Left colon (tissue), 2 donors: ENCODE data around the gene EXOC2. TPM values are rescaled to one million over a fixed set of nuclear protein-coding genes. Genes with fewer than 3 reads are reported as not detected.
A peak's percentile ranks its signal among the peaks of the same experiment; 100 is the strongest.

ENCODE experiments used
- ATAC-seq: fragments of 200-7000 bp; cut with Tn5 transposase; one replicate; pipeline ENCODE4 v1.9.1; 2020; ENCODE audit warnings: mild to moderate bottlenecking, moderate library complexity
- DNase-seq, 2 donors: peaks; one replicate each; pipeline ENCODE4 v3.0.0-alpha.2; 2020
- intact Hi-C, 2 donors: fragments of 100-400 bp; cut with DNase I in 1 of 2; cut with micrococcal nuclease in 1 of 2; formaldehyde crosslinking; loops; one replicate each; pipeline versions ENCODE4 v1.11.2 to v1.14.0; 2022; cut with DNase I, micrococcal nuclease
- total RNA-seq, 2 donors: library from RNA; stranded (reverse); fragmentation: NEBNext Ultra II Directional; extraction: Animal tissue kit (Norgen Biotek cat#: 25700); gene quantifications; one replicate each; pipeline ENCODE4 v1.2.1, GENCODE V29; 2021
- donor health status: DM: no; HTN: no; CAD: no.
- donor health status: DM: yes; HTN: yes; CAD: no.

The EXOC2 gene
- total RNA-seq, 2 donors from 2014 or later, result 13.9 to 17.6 TPM

DNA sequence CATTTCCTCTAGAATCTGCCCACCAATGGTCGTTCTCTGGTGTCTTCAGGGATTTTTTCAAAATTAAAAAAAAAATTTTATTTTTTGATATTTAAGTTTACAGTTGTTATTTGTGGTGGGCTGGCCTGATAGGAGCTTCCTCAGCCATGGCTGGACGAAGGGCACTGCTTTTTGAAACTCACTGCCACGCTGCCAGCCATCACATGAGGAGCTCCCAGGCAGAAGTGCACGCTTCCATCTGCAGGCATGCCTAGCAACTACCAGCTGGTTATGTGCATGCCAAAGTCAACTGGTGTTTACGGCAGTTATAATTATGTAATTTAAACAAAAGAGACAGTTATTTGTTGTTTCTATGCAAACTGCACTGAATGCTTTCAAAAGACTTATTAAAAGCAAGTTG is 196.3 kb downstream of the EXOC2 start:
- ATAC-seq (no peak), DNase-seq (no peak)
- intact Hi-C loops, result no loop called here

DNA sequence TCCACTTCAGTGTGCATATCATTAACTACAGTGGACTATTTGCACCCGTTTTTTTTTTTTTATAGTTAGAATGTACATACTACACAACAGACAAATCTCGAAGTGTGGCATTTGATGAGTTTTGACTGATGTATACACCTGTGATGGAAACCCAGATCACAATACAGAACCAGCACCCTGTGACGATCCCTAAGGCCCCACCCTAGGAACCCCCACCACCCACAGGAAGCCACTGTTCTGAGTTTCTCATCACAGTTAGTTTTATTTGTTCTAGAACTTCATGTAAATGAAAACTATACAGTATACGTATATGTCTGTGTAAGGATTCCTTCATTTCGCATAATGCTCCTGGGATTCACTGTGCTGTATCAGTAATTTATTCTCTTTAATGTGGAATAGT is 198.5 kb downstream of the EXOC2 start:
- no peak for DNase-seq
- ATAC-seq, result no peak
- intact Hi-C loops, result no loop called here

DNA sequence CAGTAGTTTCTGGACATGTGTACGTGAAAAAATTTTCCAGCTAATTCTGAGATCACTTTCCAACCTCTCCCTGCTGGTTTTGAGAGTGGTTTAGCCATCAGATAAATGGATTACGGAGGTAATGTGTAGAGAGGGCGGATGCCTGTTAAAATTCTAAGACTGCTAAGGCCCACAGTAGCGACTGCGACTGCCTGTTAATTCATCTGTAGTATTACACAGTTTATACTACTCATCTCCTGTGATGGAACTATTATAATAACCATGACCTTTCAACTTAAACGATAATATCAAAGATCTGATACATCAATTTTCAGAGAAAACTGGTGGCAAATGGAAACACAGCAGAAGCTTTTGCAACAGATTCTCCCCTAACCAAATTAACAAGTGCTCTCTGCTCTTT is 199.1 kb downstream of the EXOC2 start:
- intact Hi-C loops, result no loop called here
- DNase-seq (no peak), ATAC-seq (no peak)

DNA sequence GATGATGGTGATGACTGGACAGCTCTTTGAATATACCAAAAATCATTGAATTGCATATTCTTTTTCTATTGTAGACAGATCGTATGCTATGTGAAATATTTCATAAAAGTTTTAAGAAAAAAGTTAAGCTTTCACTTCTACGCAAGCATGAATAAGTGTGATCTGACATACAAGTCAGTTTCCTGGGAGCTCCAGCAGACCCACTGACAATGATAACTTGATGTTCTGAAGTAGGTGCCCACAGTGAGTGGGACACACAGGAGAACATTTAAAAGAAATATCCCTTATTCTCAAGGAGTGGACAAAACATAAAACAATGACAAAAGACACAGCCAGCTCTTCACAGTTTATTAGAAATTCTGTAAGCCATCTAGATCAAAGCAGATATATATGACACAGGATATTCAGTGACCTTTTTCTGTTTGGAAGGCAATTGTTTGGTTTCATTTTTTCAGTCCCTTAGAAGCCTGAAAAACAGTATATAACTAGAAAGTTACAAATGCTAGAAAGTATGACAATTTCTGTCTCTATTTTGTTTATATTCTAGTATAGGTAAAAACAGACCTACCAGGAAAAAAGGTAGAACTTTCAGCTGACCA is 200.0 kb downstream of the EXOC2 start:
- DNase-seq (no peak), ATAC-seq (no peak)
- intact Hi-C loops, result no loop called here

DNA sequence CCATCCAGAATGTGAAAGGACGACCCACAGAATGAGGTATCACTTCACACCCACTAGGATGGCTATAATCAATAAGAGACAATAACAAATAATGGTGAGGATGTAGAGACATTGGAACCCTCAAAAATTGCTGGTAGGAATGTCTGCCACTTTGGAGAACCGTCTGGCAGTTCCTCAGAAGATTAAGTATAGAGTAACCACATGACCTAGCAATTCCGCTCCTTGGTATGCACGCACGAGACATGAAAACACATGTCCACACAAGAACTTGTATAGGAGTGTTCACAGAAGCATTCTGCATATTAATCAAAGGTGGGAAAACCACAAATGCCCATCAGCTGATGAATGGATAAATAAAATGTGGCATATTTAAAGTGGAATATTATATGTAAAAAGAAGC is 200.8 kb downstream of the EXOC2 start:
- no peak for ATAC-seq
- DNase-seq, result no peak
- intact Hi-C loops, result no loop called here

DNA sequence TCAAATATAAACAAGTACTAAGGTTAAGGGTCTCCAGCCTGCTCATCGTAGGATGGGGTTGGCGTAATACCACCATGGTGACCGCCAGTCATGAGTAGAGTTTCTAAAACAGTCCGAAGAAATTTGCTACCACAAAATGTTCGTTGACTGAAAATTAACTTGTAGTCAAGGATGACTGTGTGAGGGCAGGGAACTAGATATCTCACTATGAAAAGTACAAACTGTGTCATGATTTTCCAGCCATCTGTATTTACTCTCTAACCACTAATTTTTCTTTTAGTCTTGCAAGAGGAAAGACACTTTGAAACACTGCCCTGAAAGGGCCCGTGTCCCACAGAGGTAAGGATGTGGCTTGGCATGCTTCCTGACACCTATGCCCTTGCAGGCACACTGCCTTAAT is 201.7 kb downstream of the EXOC2 start:
- no peak for DNase-seq
- intact Hi-C loops, result no loop called here
- no peak for ATAC-seq

DNA sequence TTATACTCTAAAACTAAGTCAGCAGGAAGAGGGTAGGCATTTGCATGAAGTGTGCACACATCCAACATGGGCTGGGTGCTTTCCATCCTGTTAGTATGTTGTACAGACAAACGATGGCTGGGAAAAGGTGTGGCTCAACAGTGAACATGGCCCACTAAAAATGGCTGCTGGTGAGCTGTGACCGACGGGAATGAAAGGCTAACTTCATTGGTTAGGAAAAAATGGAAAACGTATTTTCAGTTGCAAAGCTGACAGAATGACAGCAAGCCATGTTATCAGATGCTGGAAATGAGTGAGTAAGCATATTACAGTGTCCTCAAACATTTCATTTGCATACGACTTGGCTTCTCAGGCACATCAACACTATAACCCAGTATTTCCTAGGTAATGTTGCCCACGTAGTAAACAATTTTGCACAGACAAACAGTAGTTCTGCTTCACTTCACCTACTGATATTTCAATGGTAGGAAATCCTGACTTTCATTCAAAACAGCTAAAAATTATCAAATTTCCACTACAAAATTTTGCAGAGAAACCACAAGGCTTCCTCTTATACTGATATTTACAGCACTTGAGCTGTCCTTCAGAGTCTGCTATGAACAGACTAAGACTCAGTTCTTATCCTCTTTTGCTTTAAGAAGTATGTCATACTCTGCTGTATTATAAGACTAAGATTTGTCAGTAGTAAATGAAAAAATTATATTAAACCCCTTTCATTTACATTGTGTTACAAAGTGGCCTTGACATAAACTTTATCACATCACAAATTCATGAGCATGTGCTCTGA is 202.5 kb downstream of the EXOC2 start:
- intact Hi-C loops, result no loop called here
- DNase-seq, result no peak
- no peak for ATAC-seq

DNA sequence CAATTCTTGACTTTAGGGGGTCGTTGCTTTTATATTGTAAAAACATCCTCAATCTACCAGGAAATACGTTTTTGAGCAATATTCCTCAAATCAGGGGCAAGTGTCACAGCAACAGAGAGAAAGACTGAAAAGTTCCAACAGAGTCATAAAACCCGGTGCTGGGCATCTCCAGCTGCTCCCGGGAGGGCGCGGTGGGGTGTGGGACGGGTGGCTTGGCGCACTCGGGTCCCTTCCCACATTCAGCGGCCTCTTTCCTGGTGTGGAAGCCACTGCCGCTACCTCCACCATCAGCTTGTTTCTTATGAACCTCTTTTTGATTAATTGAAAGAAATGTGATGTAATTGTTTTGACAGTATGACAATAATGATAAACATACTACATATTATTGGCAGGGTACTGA is 203.2 kb downstream of the EXOC2 start:
- intact Hi-C loops, result no loop called here
- ATAC-seq (no peak), DNase-seq (no peak)

DNA sequence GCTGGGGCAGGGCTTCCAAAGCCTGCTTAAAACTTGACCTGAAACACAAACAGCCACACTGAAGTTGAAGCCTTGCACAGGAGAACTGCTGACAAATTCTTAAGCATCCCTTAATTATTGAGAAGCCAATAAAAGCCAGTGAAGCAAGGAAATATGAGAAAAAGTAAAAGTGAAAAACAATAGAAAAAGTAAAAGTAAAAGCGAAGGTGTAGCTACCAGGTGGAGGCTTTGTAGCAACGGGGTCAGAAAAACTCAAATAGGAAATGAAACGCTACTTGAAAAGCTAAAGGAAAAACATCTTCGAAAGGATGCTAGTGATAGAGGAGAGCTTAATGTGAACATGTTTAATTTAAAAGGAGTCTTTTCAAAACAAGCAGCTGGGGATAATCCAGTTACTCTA is 203.9 kb downstream of the EXOC2 start:
- no peak for DNase-seq
- ATAC-seq, result no peak
- intact Hi-C loops, result no loop called here

DNA sequence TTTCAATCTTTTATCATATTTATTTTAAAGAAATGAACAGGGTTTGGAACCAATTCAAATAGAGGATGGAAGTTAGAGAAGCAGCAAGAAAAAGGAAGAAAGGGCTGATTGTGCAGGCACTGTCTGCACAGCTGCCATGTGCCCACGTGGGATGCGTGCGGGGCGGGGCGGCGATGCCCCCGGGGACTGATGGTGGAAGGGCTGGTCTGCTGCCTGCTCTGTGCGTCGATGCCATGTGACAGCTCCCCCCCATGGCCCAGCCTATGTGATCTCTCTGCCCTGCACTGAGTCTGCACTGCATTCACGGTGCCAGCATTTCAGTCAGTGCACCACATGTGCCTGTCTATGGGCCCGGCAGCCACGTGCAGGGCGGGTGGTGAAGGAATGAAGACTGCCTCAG is 205.0 kb downstream of the EXOC2 start:
- intact Hi-C loops, result no loop called here

DNA sequence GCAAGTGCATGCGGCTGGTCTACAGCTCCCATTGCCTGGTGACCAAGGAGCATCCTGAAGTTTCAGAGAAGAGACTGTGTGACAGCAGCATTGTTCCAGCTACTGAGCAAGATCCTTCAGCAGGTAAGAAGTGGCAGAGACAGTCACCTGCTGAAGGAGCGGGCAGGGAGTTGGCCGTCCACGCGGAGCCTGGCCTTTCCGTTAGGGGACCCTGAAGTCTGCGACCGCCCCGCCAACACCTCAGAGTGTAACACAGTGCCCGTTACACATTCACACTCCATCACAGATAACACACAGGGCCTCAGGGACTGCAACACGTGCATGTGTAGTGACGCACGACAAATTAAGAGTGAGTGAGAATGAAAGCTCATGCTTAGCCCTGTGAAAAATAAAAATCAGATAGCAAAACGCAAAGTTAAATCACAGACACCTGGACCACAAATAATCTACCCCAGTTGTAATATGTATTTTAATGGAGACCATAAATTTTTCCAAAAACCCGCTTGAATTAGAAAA is 207.2 kb downstream of the EXOC2 start:
- ATAC-seq (no peak), DNase-seq (no peak)
- intact Hi-C loops, result no loop called here

More for the DNA sequence above, 205.0 kb downstream of the EXOC2 start:
- no peak for ATAC-seq
- DNase-seq, result peak in 1 of 2 donors; percentile 48

DNA sequence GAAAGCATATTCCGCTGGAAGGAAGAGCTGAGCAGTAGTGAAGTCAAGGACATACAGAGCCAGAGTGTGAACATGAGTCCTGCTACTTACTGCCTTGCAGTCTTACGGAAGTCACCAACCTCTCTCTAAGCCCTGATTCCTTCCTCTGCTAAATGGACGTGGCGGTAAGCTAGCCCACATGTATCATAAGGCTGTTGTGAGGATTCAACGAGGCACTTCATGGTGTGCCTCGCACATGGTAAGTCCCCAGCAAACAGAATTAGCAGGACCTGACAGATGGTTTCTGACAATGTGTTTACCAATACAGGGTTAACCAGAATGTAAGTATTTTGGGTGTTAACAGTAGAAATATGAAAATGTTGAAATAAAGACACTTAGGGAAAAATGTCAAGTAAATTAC is 208.2 kb downstream of the EXOC2 start:
- ATAC-seq, result no peak
- no peak for DNase-seq
- intact Hi-C loops, result no loop called here

DNA sequence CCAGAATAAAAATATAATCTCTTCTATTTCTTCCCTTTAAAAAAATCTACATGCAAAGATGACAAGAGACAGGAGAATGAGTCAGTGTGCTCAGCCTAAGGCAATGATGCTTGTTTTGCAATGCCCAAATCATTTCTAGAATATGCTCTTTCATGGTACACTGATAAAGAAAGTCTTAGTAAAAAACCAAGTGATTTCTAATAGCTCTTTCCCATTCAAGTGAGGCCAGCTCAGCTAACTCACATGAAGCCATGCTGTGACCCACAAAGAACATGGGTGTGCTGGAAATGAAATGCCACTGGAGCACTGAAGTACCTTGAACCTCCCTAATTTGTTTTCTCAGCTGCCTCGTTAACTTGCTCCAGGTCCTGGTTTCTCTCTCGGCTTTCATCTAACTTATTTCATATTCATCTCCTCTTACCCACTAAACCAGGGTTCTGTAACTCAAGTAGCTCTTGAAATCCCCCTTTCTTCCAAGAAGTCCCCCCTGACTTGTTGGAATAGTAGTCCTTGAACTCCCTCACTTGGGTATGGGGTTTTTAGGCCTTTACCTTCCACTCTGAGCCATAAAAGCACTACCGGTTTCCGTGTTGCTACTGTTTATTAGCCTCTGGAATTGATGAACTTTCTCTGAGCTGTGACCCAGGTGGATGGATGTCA is 208.7 kb downstream of the EXOC2 start:
- intact Hi-C loops, result no loop called here
- DNase-seq, result no peak
- ATAC-seq, result no peak

DNA sequence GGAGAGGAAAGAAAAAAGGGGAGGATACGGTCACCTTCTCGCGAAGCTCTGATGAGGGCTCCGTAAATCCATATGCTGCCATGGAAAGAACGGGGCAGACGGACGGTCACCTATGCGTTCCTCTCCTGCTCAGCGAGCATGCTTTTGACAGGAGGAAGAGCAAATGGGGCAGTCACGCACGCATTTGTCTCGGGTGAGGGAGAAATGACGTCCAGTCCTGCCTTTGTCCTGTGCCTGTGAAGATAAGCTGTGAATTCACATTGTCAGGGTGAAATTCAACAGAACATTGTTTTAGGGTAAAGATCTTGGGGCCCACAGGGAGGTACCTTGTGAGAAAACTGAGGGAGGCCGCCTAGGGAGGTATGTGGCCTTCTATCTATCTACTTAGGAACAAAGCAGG is 217.6 kb downstream of the EXOC2 start:
- ATAC-seq (no peak), DNase-seq (no peak)
- intact Hi-C loops, result no loop called here

DNA sequence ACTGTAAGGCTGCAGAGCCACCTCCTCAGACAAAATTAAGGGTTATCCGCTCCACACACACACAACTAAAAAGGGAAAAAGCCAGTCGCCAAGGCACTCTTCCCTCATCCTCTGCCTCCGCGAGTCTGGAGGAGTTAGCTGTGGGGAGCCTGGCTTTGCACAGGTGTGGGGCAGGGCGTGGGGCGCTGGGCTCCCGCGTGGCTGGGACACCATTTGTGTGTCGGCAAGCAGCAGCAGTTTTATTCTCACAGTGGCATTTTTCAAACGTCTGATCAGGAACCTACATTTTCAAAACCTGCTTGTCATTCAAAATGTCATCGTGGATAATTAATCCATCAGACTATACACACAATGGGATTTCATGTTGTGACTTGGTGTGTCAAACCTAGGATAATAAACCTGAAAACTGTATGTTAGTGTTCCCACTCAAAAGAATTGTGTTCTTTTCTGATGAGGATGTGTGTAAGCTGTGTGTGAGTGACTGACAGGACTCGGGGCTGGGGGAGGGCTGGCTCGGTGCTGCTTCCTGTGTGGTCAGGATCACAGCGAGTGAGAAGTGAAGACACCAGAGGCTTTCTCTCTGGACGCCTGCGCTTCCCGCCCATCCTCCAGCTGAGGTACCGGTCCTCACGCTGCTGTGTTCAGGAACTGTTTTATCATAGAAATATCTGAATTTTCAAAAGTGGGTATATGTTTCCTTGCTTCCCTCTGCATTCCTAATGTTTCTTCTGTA is 218.3 kb downstream of the EXOC2 start:
- DNase-seq (peak; percentile 35 to 58), ATAC-seq (peak; percentile 52)
- intact Hi-C loops, result no loop called here

DNA sequence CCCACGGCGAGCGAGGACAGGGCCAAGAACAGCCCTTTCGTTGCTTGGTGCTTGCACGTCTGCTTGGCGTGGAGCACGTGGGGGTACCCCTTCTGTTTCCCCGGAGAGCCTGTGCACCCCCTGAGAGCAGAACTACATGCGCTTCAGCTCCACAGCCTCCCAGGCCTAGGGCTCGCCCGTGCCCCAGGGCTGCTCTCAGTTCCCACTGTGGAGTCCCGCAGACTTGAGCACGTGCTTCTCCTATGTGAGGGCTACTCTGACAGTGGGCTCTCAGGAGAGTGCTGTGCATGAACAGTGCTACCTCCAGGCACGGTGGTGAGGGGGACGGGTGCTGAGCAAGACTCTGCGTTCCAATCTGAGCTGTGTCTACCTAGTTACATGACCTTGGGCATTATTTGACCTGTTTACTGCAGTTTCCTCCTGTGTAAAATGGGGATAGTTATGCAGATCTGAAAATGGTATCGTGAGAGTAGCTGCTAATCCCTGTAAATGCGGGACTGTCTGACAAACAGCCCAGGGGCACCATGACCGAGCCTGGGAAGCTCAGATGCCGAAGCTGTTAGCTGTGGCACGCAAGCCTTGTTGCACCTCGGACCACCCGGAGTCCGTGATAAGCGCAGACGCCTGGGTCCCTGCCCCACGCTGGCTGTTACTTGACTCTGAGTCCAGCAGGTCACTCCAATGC is 219.0 kb downstream of the EXOC2 start:
- intact Hi-C loops, result no loop called here
- DNase-seq (no peak), ATAC-seq (no peak)

DNA sequence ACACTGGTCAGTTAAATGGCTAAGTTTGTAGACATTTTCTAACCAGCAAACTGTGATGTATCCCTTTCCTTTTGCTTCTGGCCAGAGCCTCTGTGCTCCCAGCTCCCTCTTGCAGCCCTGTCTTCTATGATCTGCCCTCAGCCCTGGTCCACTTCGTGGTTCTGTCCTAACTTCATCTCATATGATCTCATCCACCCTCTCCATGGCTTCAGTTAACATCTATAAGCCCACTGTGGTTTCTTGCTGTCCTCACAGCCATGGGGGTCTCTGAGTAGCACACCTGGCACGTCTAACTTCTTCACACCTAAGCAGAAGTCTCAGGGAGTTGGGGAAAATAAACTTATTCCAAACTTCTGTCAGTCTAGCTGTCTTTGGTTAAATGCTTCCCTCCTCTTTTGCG is 219.6 kb downstream of the EXOC2 start:
- ATAC-seq (no peak), DNase-seq (no peak)
- intact Hi-C loops, result no loop called here

DNA sequence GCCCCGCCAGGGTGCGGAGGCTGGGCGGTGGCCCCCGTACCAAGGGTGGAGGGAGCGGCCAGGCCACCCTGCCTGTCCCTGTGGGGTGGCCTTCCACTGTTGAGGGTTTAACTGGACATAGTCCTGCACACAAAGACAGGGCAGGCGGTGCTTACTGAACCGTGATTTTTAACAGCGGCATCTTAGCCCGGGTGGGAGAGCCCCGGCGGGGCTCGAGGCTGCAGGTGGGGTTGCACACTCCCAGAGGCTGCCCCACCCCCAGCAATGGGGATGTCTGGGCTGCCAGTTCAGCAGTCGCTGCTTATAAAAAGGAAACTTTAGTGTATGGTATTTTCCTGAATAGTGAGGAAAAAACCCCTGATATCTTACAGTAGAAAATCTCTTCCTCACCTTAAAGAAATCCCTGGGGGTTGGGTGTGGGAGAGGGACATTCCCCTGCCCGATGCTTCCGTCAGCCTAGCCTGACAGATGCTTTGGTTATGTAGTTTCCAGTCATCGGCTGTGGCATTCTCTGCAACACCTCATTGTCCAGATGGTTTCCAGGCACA is 222.0 kb downstream of the EXOC2 start:
- intact Hi-C loops, result no loop called here
- DNase-seq (no peak), ATAC-seq (no peak)
